Activated CD4-positive, alpha-beta T cell treated with anti-CD3 and anti-CD28 coated beads for 4 hours (primary cell): ENCODE results near the gene SKAP1.
"Not testable (repeated sequence)": the region's sequence is repeated elsewhere in the genome, so short reads cannot be mapped to it uniquely, and the experiment has no call there.

Source experiments
- DNase-seq, 2 donors: peaks; one replicate each; pipeline ENCODE4 v3.0.0-alpha.2; 2020

The SKAP1 gene

GRCh38 chr17:48363161-48363560 is 66.9 kb downstream of the SKAP1 start:
- DNase-seq = no peak

GRCh38 chr17:48360861-48361633 is 69.0 kb downstream of the SKAP1 start:
- DNase-seq = not testable (repeated sequence)

- no peak for DNase-seq
Measured at GRCh38 chr17:48357779-48358602, 72.0 kb downstream of the SKAP1 start.

GRCh38 chr17:48356866-48357265 is 73.1 kb downstream of the SKAP1 start:
- no peak for DNase-seq

GRCh38 chr17:48352630-48353029 is 77.4 kb downstream of the SKAP1 start:
- DNase-seq = peak; percentile 10 to 15

GRCh38 chr17:48351911-48352332 is 78.1 kb downstream of the SKAP1 start:
- no peak for DNase-seq

GRCh38 chr17:48348352-48348751 is 81.7 kb downstream of the SKAP1 start:
- no peak for DNase-seq

GRCh38 chr17:48347177-48347576 is 82.8 kb downstream of the SKAP1 start:
- no peak for DNase-seq

GRCh38 chr17:48344251-48344650 is 85.8 kb downstream of the SKAP1 start:
- no peak for DNase-seq

- no peak for DNase-seq
Measured at GRCh38 chr17:48340916-48341315, 89.1 kb downstream of the SKAP1 start.

GRCh38 chr17:48338720-48339119 is 91.3 kb downstream of the SKAP1 start:
- DNase-seq = no peak

GRCh38 chr17:48337903-48338302 is 92.1 kb downstream of the SKAP1 start:
- not testable (repeated sequence) for DNase-seq

GRCh38 chr17:48336986-48337385 is 93.0 kb downstream of the SKAP1 start:
- DNase-seq = no peak

GRCh38 chr17:48335858-48336500 is 94.0 kb downstream of the SKAP1 start:
- DNase-seq = no peak

GRCh38 chr17:48335146-48335784 is 94.7 kb downstream of the SKAP1 start:
- no peak for DNase-seq

GRCh38 chr17:48333034-48333530 is 96.9 kb downstream of the SKAP1 start:
- DNase-seq = no peak

GRCh38 chr17:48330887-48331286 is 99.1 kb downstream of the SKAP1 start:
- DNase-seq = no peak

GRCh38 chr17:48330421-48330820 is 99.6 kb downstream of the SKAP1 start:
- DNase-seq = no peak

GRCh38 chr17:48328457-48328856 is 101.6 kb downstream of the SKAP1 start:
- DNase-seq = no peak

GRCh38 chr17:48326310-48326709 is 103.7 kb downstream of the SKAP1 start:
- DNase-seq = no peak

GRCh38 chr17:48322060-48322459 is 108.0 kb downstream of the SKAP1 start:
- no peak for DNase-seq

GRCh38 chr17:48317732-48318131 is 112.3 kb downstream of the SKAP1 start:
- DNase-seq = no peak

- no peak for DNase-seq
Measured at GRCh38 chr17:48314716-48315115, 115.3 kb downstream of the SKAP1 start.
